PC-9 (cell line): Measurements from ENCODE around the gene VAV3. TPM values are rescaled to one million over a fixed set of nuclear protein-coding genes. Genes with fewer than 3 reads are reported as not detected.

Source experiments
- BruUV-seq: library from RNA; stranded (reverse); fragments of 400-500 nt; replicated peaks from 2 replicates; lab custom pipeline; 2021; lab: Mats Ljungman, UMichigan
- CTCF ChIA-PET: fragments of 300-600 bp; sonication (Branson Sonifier 250); formaldehyde crosslinking; loops from one replicate; lab custom pipeline; 2022; ENCODE audit warnings: antibody characterized with exemption; lab: Charles Lee
- POLR2A ChIA-PET: fragments of 300-600 bp; sonication (Branson Sonifier 250); formaldehyde crosslinking; loops from one replicate; lab custom pipeline; 2022; ENCODE audit warnings: antibody characterized with exemption; ENCODE audit not compliant: unreplicated experiment; lab: Charles Lee
- DNase-seq, 2 experiments: peaks; one replicate each; pipeline versions ENCODE4 v3.0.0 to v3.0.0-alpha.2; 2015 to 2022; ENCODE audit warnings: mixed read lengths in 1 of 2
- H2AFZ ChIP-seq: fragments of 200-600 bp; sonication (generic); 2 replicates; pipeline ENCODE4 v1.8.1; 2017; ENCODE audit warnings: antibody characterized with exemption
- H3F3A ChIP-seq: fragments of 200-600 bp; sonication (generic); 2 replicates; pipeline ENCODE4 v1.8.1; 2017; ENCODE audit warnings: antibody characterized with exemption, mild to moderate bottlenecking, low read depth; ENCODE audit not compliant: insufficient read depth
- H3K27ac ChIP-seq: fragments of 200-600 bp; sonication (generic); 2 replicates; pipeline ENCODE4 v1.6.1; 2016; ENCODE audit warnings: mixed run types
- H3K27me3 ChIP-seq: fragments of 200-600 bp; sonication (generic); 2 replicates; pipeline ENCODE4 v1.6.1; 2016; ENCODE audit warnings: low read depth, mixed run types; ENCODE audit not compliant: insufficient read depth
- H3K36me3 ChIP-seq: fragments of 200-600 bp; sonication (generic); 2 replicates; pipeline ENCODE4 v1.6.1; 2016; ENCODE audit warnings: low read depth, mixed run types
- H3K4me1 ChIP-seq: fragments of 200-600 bp; sonication (generic); replicated peaks from 2 replicates; pipeline ENCODE4 v1.6.1; 2016; ENCODE audit warnings: mixed run types; ENCODE audit not compliant: insufficient read depth
- H3K4me2 ChIP-seq: fragments of 200-600 bp; sonication (generic); 2 replicates; pipeline ENCODE4 v1.6.1; 2017; ENCODE audit warnings: mixed run types
- H3K4me3 ChIP-seq: fragments of 200-600 bp; sonication (generic); 2 replicates; pipeline ENCODE4 v1.6.1; 2016; ENCODE audit warnings: mixed run types
- H3K79me2 ChIP-seq: fragments of 200-600 bp; sonication (generic); 2 replicates; pipeline ENCODE4 v1.6.1; 2017; ENCODE audit warnings: low read depth, mixed run types
- H3K9me2 ChIP-seq: fragments of 200-600 bp; sonication (generic); 2 replicates; pipeline ENCODE4 v1.8.1; 2017; ENCODE audit warnings: mild to moderate bottlenecking; ENCODE audit not compliant: insufficient read depth
- H3K9me3 ChIP-seq: fragments of 200-600 bp; sonication (generic); 2 replicates; pipeline ENCODE4 v1.8.1; 2016; ENCODE audit warnings: low read depth; ENCODE audit not compliant: insufficient read depth
- H4K20me1 ChIP-seq: fragments of 200-600 bp; sonication (generic); 2 replicates; pipeline ENCODE4 v1.8.1; 2017; ENCODE audit not compliant: insufficient read depth
- EZH2 ChIP-seq: fragments of 200-600 bp; sonication (generic); IDR thresholded peaks from 2 replicates; pipeline ENCODE4 v1.8.0; 2017; ENCODE audit warnings: antibody characterized with exemption, low read depth
- intact Hi-C: fragments of 100-400 bp; cut with micrococcal nuclease; formaldehyde crosslinking; loops from one replicate; pipeline ENCODE4 v1.10.0; 2022; ENCODE audit not compliant: unreplicated experiment
- total RNA-seq: library from RNA; stranded (reverse); gene quantifications from 2 replicates; pipeline ENCODE4 v1.2.3, GENCODE V29; 2021
- TF ChIP-seq, protein P1 (sequence below): fragments of 200-600 bp; sonication (generic); conservative IDR thresholded peaks from 2 replicates; pipeline ENCODE4 v1.6.1; 2017; ENCODE audit warnings: mixed run types, antibody characterized with exemption, mild to moderate bottlenecking, moderate library complexity

VAV3 gene
- total RNA-seq, 1 experiment from 2014 or later = 1.7 TPM

DNA sequence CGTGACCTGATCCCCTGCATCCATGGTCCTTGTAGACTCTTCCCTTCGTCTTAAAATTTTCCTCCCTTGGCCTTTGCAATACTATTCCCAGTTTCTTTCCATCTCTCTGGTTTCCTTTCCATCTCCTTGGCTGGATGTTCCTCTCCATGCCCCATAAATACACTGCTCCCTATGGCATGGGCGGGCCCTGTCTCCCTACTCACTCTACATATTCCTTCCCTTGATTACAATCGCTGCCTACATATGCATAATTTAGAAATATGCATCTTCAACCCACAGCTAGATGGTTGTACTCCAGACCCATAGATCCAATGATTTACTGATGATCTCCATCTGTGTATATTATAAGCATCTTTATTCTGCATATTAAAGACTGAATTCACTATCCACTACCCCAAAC is 419.1 kb downstream of the VAV3 start:
- intact Hi-C loops = no loop called here
- Histone ChIP-seq H3K4me2 (no peak overlapping the region), H3K4me3 (no peak overlapping the region), H3K4me1 (peaks cover 10% of the 10 kb centered on the region), H3K9me3 (no peaks in the 10 kb centered on the region), H3K27ac (no peak overlapping the region), H3K9me2 (no peaks in the 10 kb centered on the region), H3K36me3 (no peaks in the 10 kb centered on the region), H3F3A (peaks cover 6% of the 10 kb centered on the region; the same call in 1 of the 2 replicates), H2AFZ (no peak overlapping the region), H4K20me1 (no peaks in the 10 kb centered on the region), H3K79me2 (no peaks in the 10 kb centered on the region), H3K27me3 (no peaks in the 10 kb centered on the region)
- BruUV-seq = no TSS peak
- TF ChIP-seq, protein P1, sequence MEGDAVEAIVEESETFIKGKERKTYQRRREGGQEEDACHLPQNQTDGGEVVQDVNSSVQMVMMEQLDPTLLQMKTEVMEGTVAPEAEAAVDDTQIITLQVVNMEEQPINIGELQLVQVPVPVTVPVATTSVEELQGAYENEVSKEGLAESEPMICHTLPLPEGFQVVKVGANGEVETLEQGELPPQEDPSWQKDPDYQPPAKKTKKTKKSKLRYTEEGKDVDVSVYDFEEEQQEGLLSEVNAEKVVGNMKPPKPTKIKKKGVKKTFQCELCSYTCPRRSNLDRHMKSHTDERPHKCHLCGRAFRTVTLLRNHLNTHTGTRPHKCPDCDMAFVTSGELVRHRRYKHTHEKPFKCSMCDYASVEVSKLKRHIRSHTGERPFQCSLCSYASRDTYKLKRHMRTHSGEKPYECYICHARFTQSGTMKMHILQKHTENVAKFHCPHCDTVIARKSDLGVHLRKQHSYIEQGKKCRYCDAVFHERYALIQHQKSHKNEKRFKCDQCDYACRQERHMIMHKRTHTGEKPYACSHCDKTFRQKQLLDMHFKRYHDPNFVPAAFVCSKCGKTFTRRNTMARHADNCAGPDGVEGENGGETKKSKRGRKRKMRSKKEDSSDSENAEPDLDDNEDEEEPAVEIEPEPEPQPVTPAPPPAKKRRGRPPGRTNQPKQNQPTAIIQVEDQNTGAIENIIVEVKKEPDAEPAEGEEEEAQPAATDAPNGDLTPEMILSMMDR = no peak
- no peak for DNase-seq
- ChIA-PET CTCF (no interaction called here), POLR2A (no interaction called here)

DNA sequence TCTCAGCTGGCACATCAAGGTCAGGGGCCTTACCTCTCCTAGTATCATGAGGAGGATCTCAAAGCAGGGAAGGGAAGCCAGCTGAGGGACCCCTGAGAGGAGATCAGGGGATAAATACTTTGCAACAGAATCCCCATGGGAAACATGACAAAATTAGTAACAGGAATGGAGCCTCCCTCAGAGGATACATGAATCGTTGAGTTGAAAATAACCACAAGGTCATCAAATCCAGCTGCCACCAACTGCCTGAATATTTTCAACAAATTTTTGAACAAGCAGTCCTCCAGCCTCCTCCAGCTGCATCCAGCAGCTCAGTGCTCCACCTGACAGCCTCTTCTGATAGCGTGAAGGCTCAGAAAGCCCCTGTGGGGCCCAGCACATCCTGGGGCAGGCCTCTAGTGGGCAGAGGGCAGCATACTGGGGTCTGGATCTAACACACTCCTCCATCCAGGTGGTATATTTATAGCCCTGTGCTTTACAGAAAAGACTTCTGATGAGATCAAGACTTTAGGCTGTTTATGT is 419.9 kb downstream of the VAV3 start:
- no peaks in the 10 kb centered on the region for H3K9me3 ChIP-seq
- no peak for TF ChIP-seq EZH2
- intact Hi-C loops = no loop called here
- no peak overlapping the region for H2AFZ ChIP-seq
- H3K4me3 ChIP-seq = no peak overlapping the region
- BruUV-seq = no TSS peak
- CTCF ChIA-PET = no interaction called here
- peaks cover 10% of the 10 kb centered on the region for H3K4me1 ChIP-seq
- POLR2A ChIA-PET = no interaction called here
- no peaks in the 10 kb centered on the region for H3K36me3 ChIP-seq
- no peak overlapping the region for H3K4me2 ChIP-seq
- H3F3A ChIP-seq = peaks cover 6% of the 10 kb centered on the region; the same call in 1 of the 2 replicates
- H3K9me2 ChIP-seq = no peaks in the 10 kb centered on the region
- DNase-seq = no peak
- H4K20me1 ChIP-seq = no peaks in the 10 kb centered on the region
- H3K27me3 ChIP-seq = no peaks in the 10 kb centered on the region
- H3K79me2 ChIP-seq = no peaks in the 10 kb centered on the region
- no peak overlapping the region for H3K27ac ChIP-seq

DNA sequence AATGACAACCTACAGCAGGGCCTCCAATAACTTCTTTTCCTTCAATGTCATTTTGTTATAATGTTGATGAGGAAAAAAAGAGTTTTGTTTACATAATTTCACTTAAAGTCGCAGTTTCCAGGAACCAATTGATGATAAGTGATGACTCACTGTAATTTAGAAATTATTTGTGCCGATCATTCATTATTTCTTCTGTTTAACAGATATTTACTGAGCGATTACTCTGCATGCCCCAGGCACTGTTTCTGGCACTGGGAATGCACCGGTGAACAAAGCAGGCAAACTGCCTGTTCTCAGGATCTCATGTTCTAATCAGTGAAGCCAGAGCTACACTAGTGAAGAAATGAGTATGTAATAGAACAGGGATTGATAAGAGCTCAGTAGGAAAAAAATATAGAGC is 420.7 kb downstream of the VAV3 start:
- H3K9me3 ChIP-seq = no peaks in the 10 kb centered on the region
- H3K4me2 ChIP-seq = peak overlapping the region; percentile 9; the same call in 1 of the 2 replicates
- H3K4me3 ChIP-seq = no peak overlapping the region
- peaks cover 6% of the 10 kb centered on the region; the same call in 1 of the 2 replicates for H3F3A ChIP-seq
- H3K27ac ChIP-seq = no peak overlapping the region
- H3K9me2 ChIP-seq = no peaks in the 10 kb centered on the region
- no peak overlapping the region for H2AFZ ChIP-seq
- ChIA-PET POLR2A (no interaction called here), CTCF (no interaction called here)
- H3K4me1 ChIP-seq = peaks cover 10% of the 10 kb centered on the region
- no peak for TF ChIP-seq EZH2
- TF ChIP-seq, protein P1 = no peak
- H4K20me1 ChIP-seq = no peaks in the 10 kb centered on the region
- BruUV-seq = no TSS peak
- H3K36me3 ChIP-seq = no peaks in the 10 kb centered on the region
- intact Hi-C loops = no loop called here
- peak in 1 of 2 experiments; percentile 38 for DNase-seq
- H3K27me3 ChIP-seq = no peaks in the 10 kb centered on the region
- no peaks in the 10 kb centered on the region for H3K79me2 ChIP-seq

DNA sequence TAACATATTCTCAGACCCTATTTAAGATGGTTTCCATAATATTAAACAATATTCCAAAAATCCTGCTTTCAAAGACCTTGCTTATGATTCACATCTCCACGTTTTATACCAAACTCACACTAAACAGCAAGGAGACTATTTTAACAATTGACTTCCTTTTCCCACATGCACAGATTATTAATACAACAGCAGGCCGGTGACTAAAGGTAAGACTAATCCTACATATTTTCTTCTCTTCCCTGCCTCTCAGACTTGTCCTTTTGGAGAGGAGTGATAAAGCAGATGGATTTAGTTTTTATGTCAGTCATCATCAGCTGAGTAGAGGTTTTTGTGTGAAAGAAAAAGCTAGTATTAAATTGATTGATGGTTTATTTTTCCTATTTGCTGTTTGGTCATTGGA is 423.6 kb downstream of the VAV3 start:
- CTCF ChIA-PET = no interaction called here
- DNase-seq = no peak
- H3K9me3 ChIP-seq = no peaks in the 10 kb centered on the region
- intact Hi-C loops = no loop called here
- POLR2A ChIA-PET = no interaction called here
- H3K4me1 ChIP-seq = peaks cover 10% of the 10 kb centered on the region
- no peaks in the 10 kb centered on the region for H4K20me1 ChIP-seq
- H3K4me2 ChIP-seq = no peak overlapping the region
- H3K27ac ChIP-seq = no peak overlapping the region
- peaks cover 6% of the 10 kb centered on the region; the same call in 1 of the 2 replicates for H3F3A ChIP-seq
- no peak overlapping the region for H2AFZ ChIP-seq
- no peaks in the 10 kb centered on the region for H3K79me2 ChIP-seq
- H3K36me3 ChIP-seq = no peaks in the 10 kb centered on the region
- no peaks in the 10 kb centered on the region for H3K27me3 ChIP-seq
- H3K4me3 ChIP-seq = no peak overlapping the region
- TF ChIP-seq EZH2 = no peak
- TF ChIP-seq, protein P1 = no peak
- H3K9me2 ChIP-seq = no peaks in the 10 kb centered on the region
- no TSS peak for BruUV-seq
